ELF-1 (cell line): ENCODE results near the gene KIAA1958.
A peak's percentile ranks its signal among the peaks of the same experiment; 100 is the strongest.

Experiments
- DNase-seq: peaks from one replicate; pipeline ENCODE4 v3.0.0-alpha.2; 2016; ENCODE audit warnings: low read depth, low spot score

The KIAA1958 gene

GRCh38 chr9:112486221-112487007 lies at the start of gene KIAA1958:
Gene KIAA1958 (plus strand): TSS chr9:112486827. CDS start chr9:112574081, 87,254 bp downstream.
- DNase-seq, result peak; percentile 83

- no peak for DNase-seq
These were observed 49.2 kb upstream of the KIAA1958 start for GRCh38 chr9:112437406-112437805.

- no peak for DNase-seq
These were observed 47.5 kb upstream of the KIAA1958 start for GRCh38 chr9:112439171-112439570.

- no peak for DNase-seq
These were observed 46.8 kb upstream of the KIAA1958 start for GRCh38 chr9:112439825-112440224.

- DNase-seq, result no peak
These were observed 43.4 kb upstream of the KIAA1958 start for GRCh38 chr9:112443200-112443599.

GRCh38 chr9:112443636-112444035 lies 43.0 kb upstream of the KIAA1958 start:
- no peak for DNase-seq

- no peak for DNase-seq
These were observed 41.4 kb upstream of the KIAA1958 start for GRCh38 chr9:112445196-112445595.

- no peak for DNase-seq
These were observed 40.5 kb upstream of the KIAA1958 start for GRCh38 chr9:112446080-112446479.

GRCh38 chr9:112446526-112446925 lies 40.1 kb upstream of the KIAA1958 start:
- peak; percentile 59 for DNase-seq

- DNase-seq, result no peak
These were observed 39.3 kb upstream of the KIAA1958 start for GRCh38 chr9:112447283-112447761.

GRCh38 chr9:112462855-112463254 lies 23.8 kb upstream of the KIAA1958 start:
- DNase-seq, result no peak

- DNase-seq, result no peak
These were observed 21.3 kb upstream of the KIAA1958 start for GRCh38 chr9:112465352-112465751.

GRCh38 chr9:112472996-112473395 lies 13.6 kb upstream of the KIAA1958 start:
- no peak for DNase-seq

GRCh38 chr9:112473986-112474385 lies 12.6 kb upstream of the KIAA1958 start:
- DNase-seq, result no peak

GRCh38 chr9:112475318-112475717 lies 11.3 kb upstream of the KIAA1958 start:
- no peak for DNase-seq

- DNase-seq, result no peak
These were observed 9.3 kb upstream of the KIAA1958 start for GRCh38 chr9:112477330-112477729.

GRCh38 chr9:112479221-112479620 lies 7.4 kb upstream of the KIAA1958 start:
- DNase-seq, result no peak

- DNase-seq, result no peak
These were observed 2.0 kb upstream of the KIAA1958 start for GRCh38 chr9:112484607-112485006.

- no peak for DNase-seq
These were observed 1.1 kb upstream of the KIAA1958 start for GRCh38 chr9:112485574-112485973.

- peak; percentile 53 for DNase-seq
These were observed 576 bp downstream of the KIAA1958 start for GRCh38 chr9:112487008-112487798.

- no peak for DNase-seq
These were observed 1.2 kb downstream of the KIAA1958 start for GRCh38 chr9:112487799-112488340.

GRCh38 chr9:112489039-112489546 lies 2.5 kb downstream of the KIAA1958 start:
- DNase-seq, result no peak
